Panc1 (cell line): ENCODE data around the gene BASP1. TPM values are rescaled to one million over a fixed set of nuclear protein-coding genes. Genes with fewer than 3 reads are reported as not detected.

Experiments
- ATAC-seq: fragments of 200-7000 bp; cut with Tn5 transposase; 2 replicates; pipeline ENCODE4 v1.9.1; 2020; ENCODE audit warnings: mild to moderate bottlenecking, moderate library complexity
- BruUV-seq: library from RNA; stranded (reverse); fragments of 400-500 nt; replicated peaks from 2 replicates; lab custom pipeline; 2021; lab: Mats Ljungman, UMichigan
- CTCF ChIA-PET: fragments of 300-600 bp; sonication (Branson Sonifier 250); formaldehyde crosslinking; loops from one replicate; lab custom pipeline; 2022; ENCODE audit warnings: antibody characterized with exemption; lab: Charles Lee
- POLR2A ChIA-PET: fragments of 300-600 bp; sonication (Branson Sonifier 250); formaldehyde crosslinking; loops from one replicate; lab custom pipeline; 2022; ENCODE audit warnings: antibody characterized with exemption; lab: Charles Lee
- DNase-seq: peaks from one replicate; pipeline ENCODE4 v3.0.0-alpha.2; 2010; ENCODE audit warnings: low read depth, low spot score
- H3K27ac ChIP-seq: 2 replicates; pipeline ENCODE4 v1.5.1; 2011; ENCODE audit warnings: mild to moderate bottlenecking, low read length, inconsistent platforms
- H3K27me3 ChIP-seq: fragments of 200-500 bp; sonication (Bioruptor generic); 2 replicates; pipeline ENCODE4 v1.6.0; 2014; ENCODE audit warnings: low read length, inconsistent platforms; ENCODE audit not compliant: control insufficient read depth, insufficient read depth
- H3K36me3 ChIP-seq: fragments of 200-500 bp; sonication (Bioruptor generic); 2 replicates; pipeline ENCODE4 v1.5.1; 2014; ENCODE audit warnings: inconsistent platforms, mild to moderate bottlenecking, low read length, moderate library complexity; ENCODE audit not compliant: control insufficient read depth, insufficient read depth
- H3K4me1 ChIP-seq: 2 replicates; pipeline ENCODE4 v1.5.1; 2011; ENCODE audit warnings: inconsistent platforms, mild to moderate bottlenecking, low read length, moderate library complexity; ENCODE audit not compliant: control insufficient read depth, insufficient read depth
- H3K4me3 ChIP-seq, 2 experiments: 2 replicates each; pipeline ENCODE4 v1.5.1; 2011 to 2012; ENCODE audit warnings: low read depth in 2 of 2, low read length in 2 of 2, mild to moderate bottlenecking in 2 of 2, inconsistent platforms in 1 of 2, moderate library complexity in 1 of 2
- H3K9me3 ChIP-seq: fragments of 200-500 bp; sonication (Bioruptor generic); 2 replicates; pipeline ENCODE4 v1.5.1; 2014; ENCODE audit warnings: low read depth, mild to moderate bottlenecking, inconsistent platforms, low read length, moderate library complexity; ENCODE audit not compliant: control insufficient read depth, insufficient read depth
- CTCF ChIP-seq: fragments of 450-650 bp; IDR thresholded peaks from 2 replicates; pipeline ENCODE4 v1.5.1; 2017; ENCODE audit warnings: mild to moderate bottlenecking
- POLR2AphosphoS5 ChIP-seq: IDR thresholded peaks from 2 replicates; pipeline ENCODE4 v1.6.1; 2012; ENCODE audit warnings: mild to moderate bottlenecking, low read depth, low read length, moderate library complexity
- REST ChIP-seq, 2 experiments: IDR thresholded peaks; 2 replicates each; pipeline ENCODE4 v1.6.1; 2011 to 2012; ENCODE audit warnings: low read depth in 2 of 2, control low read depth in 1 of 2, low read length in 1 of 2, mild to moderate bottlenecking in 1 of 2, moderate library complexity in 1 of 2; ENCODE audit not compliant: insufficient read depth in 1 of 2
- SIN3A ChIP-seq: IDR thresholded peaks from 2 replicates; pipeline ENCODE4 v1.6.1; 2012; ENCODE audit warnings: low read depth, mild to moderate bottlenecking, low read length, moderate library complexity, borderline replicate concordance; ENCODE audit not compliant: insufficient read depth
- TCF7L2 ChIP-seq: IDR thresholded peaks from 2 replicates; pipeline ENCODE4 v1.6.1; 2011; ENCODE audit warnings: mild to moderate bottlenecking, low read depth, low read length, inconsistent platforms
- in situ Hi-C: cut with HindIII; loops from 2 replicates; pipeline ENCODE4 v1.10.0; 2016; ENCODE audit warnings: low sequenced_read_pairs, low pct_unique_long_range_greater_than_20kb
- intact Hi-C: fragments of 100-400 bp; cut with micrococcal nuclease; formaldehyde crosslinking; loops from one replicate; pipeline ENCODE4 v1.10.0; 2022; ENCODE audit not compliant: unreplicated experiment
- total RNA-seq: library from RNA; stranded (reverse); gene quantifications from one replicate; pipeline ENCODE4 v1.2.1, GENCODE V29; 2021; ENCODE audit not compliant: unreplicated experiment

Gene BASP1
- total RNA-seq, 1 experiment from 2014 or later, result 217 TPM

- POLR2A ChIA-PET, result no interaction called here
- Histone ChIP-seq H3K27me3 (no peaks in the 10 kb centered on the region), H3K27ac (no peak overlapping the region), H3K9me3 (no peaks in the 10 kb centered on the region), H3K4me3 (no peak overlapping the region), H3K36me3 (no peaks in the 10 kb centered on the region), H3K4me1 (no peaks in the 10 kb centered on the region; the same call in 1 of the 2 replicates)
- CTCF ChIA-PET, result no interaction called here
- in situ Hi-C loops (no loop called here), intact Hi-C loops (loop anchor here (10.0 kb wide), 1 partner anchor 51 kb away; no protein-coding TSS in a partner anchor)
- DNase-seq (no peak), ATAC-seq (no peak)
- BruUV-seq, result no TSS peak
- TF ChIP-seq CTCF (no peak), POLR2AphosphoS5 (no peak), SIN3A (no peak), REST (IDR thresholded peaks at IDR 0.05; ENCODE audit: insufficient read depth in 1 of 2, low read depth in 2 of 2, low read length in 1 of 2) (no peak), TCF7L2 (no peak)
These were observed 58.1 kb downstream of the BASP1 start for GRCh38 chr5:17275289-17276158.

- Histone ChIP-seq H3K36me3 (no peaks in the 10 kb centered on the region), H3K27me3 (no peaks in the 10 kb centered on the region), H3K4me1 (no peaks in the 10 kb centered on the region), H3K9me3 (no peaks in the 10 kb centered on the region), H3K4me3 (no peak overlapping the region), H3K27ac (no peak overlapping the region)
- DNase-seq (no peak), ATAC-seq (no peak)
- no TSS peak for BruUV-seq
- ChIA-PET CTCF (no interaction called here), POLR2A (no interaction called here)
- in situ Hi-C loops, result no loop called here
- TF ChIP-seq TCF7L2, result no peak
- intact Hi-C loops, result loop anchor here (10.0 kb wide), 1 partner anchor 52 kb away; no protein-coding TSS in a partner anchor
These were observed 59.0 kb downstream of the BASP1 start for GRCh38 chr5:17276445-17276844.

- POLR2A ChIA-PET, result no interaction called here
- Histone ChIP-seq H3K4me3 (no peak overlapping the region), H3K36me3 (no peaks in the 10 kb centered on the region), H3K27me3 (no peaks in the 10 kb centered on the region), H3K27ac (no peak overlapping the region), H3K9me3 (no peaks in the 10 kb centered on the region), H3K4me1 (no peaks in the 10 kb centered on the region)
- BruUV-seq, result no TSS peak
- in situ Hi-C loops, result no loop called here
- no peak for ATAC-seq
- CTCF ChIA-PET, result interaction anchor here (0.6 kb wide), 1 partner anchor 312 kb away, joined by 3 read pairs; no protein-coding TSS in a partner anchor
- DNase-seq, result no peak
- no peak for TF ChIP-seq CTCF
- intact Hi-C loops, result loop anchor here (10.0 kb wide), 1 partner anchor 53 kb away; no protein-coding TSS in a partner anchor
These were observed 60.5 kb downstream of the BASP1 start for GRCh38 chr5:17277907-17278306.
